SK-N-MC (cell line): Measurements from ENCODE around the gene RANGAP1.

Experiments
- DNase-seq: peaks from one replicate; pipeline ENCODE4 v3.0.0-alpha.2; 2011; ENCODE audit warnings: low read depth, low spot score
- H3K27ac ChIP-seq: fragments of 200-600 bp; sonication (generic); 2 replicates; pipeline ENCODE4 v1.5.1; 2016; ENCODE audit warnings: mixed run types
- H3K36me3 ChIP-seq: fragments of 200-600 bp; sonication (generic); 2 replicates; pipeline ENCODE4 v1.6.1; 2017; ENCODE audit warnings: antibody characterized with exemption, low read length, mixed read lengths; ENCODE audit not compliant: insufficient read depth
- H3K4me3 ChIP-seq: fragments of 200-600 bp; sonication (generic); 2 replicates; pipeline ENCODE4 v1.5.1; 2016
- H3K9ac ChIP-seq: fragments of 200-600 bp; sonication (generic); 2 replicates; pipeline ENCODE4 v1.8.0; 2017; ENCODE audit warnings: mixed run types, mixed read lengths; ENCODE audit not compliant: insufficient read length
- H3K9me3 ChIP-seq: fragments of 200-600 bp; sonication (generic); 2 replicates; pipeline ENCODE4 v1.6.1; 2017; ENCODE audit warnings: low read depth, mild to moderate bottlenecking, antibody characterized with exemption, low read length, moderate library complexity, mixed read lengths
- EZH2 ChIP-seq: fragments of 200-600 bp; sonication (generic); IDR thresholded peaks from one replicate; pipeline ENCODE4 v1.6.1; 2017; ENCODE audit warnings: antibody characterized with exemption
- FOXP2 ChIP-seq: optimal IDR thresholded peaks from 2 replicates; pipeline ENCODE3; 2011; ENCODE audit warnings: mild to moderate bottlenecking, moderate library complexity; ENCODE audit not compliant: insufficient read depth; ENCODE audit errors: extremely low read length, control extremely low read depth
- POLR2AphosphoS5 ChIP-seq: IDR thresholded peaks from 2 replicates; pipeline ENCODE4 v1.6.1; 2012; ENCODE audit warnings: mild to moderate bottlenecking, low read depth, low read length, borderline replicate concordance

The RANGAP1 gene

DNA sequence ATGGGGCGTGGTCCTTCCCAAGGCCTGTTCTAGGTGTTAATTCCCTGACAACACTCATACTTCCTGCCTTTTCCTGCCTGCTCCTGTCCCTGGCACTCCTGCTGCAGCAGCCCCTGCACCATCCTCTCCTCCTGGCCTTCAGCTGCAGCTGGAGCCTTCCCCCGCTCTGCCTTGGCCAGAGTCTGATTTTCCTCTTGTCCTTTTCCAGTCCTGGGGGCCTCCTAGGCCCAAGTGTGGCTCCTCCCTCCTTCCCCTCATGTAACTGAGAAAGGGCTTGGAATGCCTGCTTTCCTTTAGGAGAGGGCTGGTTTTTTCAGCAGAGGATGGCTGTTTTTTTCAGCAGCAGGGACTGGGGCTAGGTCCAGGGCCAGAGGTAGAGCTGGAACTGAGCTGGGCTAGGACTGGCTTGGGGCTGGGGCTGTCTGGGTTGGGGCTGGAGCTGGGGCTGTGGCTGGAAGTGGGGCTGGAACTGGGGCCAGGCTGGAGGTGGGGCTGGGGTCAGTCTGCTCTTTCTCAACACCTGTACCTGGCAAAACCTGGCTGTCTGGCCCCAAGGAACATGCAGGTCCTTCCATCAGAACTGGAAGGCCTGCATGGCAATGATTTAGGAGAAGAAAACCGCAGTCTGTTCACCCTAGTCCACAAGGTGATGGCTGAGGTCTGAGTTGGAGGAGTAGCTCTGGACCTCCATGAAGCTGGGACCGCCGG, 39.0 kb upstream of the RANGAP1 start:
- no peak overlapping the region for H3K9ac ChIP-seq
- no peak for DNase-seq
- H3K9me3 ChIP-seq = no peaks in the 10 kb centered on the region
- H3K27ac ChIP-seq = no peak overlapping the region
- no peak overlapping the region for H3K4me3 ChIP-seq
- TF ChIP-seq POLR2AphosphoS5 (no peak), FOXP2 (no peak), EZH2 (no peak)
- peaks cover 37% of the 10 kb centered on the region; the same call in 1 of the 2 replicates for H3K36me3 ChIP-seq

DNA sequence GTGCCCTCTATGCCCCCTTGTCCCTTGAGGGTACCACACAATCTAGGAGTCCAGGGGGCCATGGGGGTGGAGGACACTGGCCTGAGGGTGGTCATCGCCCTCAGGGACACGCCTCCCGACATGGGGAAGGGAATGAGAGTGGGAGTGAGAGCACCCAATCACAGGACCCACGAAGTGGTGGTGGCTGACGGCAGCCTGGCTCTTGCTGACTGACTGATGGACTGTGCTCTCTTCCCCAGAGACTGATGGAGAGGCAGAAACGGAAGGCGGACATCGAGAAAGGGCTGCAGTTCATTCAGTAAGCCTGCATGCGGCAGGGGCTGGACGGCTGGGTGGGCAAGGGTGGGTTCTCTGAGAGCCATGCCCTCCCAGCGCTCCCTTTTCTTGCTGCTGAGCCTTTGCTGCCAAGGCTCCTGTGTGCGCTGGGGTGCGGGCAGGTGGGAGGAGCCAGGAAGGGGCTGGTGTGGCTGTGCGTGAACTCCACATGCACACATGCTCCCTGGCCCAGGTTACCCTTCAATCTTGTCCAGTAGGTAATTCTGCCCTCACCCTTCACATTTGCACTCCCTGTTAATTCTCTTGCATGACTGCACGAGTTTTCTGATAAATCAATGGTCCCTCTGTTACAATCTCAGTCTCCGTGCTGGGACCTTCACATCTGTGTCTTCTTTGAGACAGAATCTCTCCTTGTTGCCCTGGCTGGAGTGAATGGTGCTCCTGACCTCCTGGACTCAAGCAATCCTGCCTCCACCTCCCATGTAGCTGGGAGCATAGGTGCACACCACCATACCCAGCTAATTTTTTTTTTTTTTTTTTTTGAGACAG, 34.6 kb upstream of the RANGAP1 start:
- no peak overlapping the region for H3K9ac ChIP-seq
- no peak for DNase-seq
- no peak overlapping the region for H3K4me3 ChIP-seq
- no peak for TF ChIP-seq FOXP2
- no peak for TF ChIP-seq EZH2
- no peak for TF ChIP-seq POLR2AphosphoS5
- peaks cover 13% of the 10 kb centered on the region; the same call in 1 of the 2 replicates for H3K36me3 ChIP-seq
- H3K27ac ChIP-seq = no peak overlapping the region
- H3K9me3 ChIP-seq = no peaks in the 10 kb centered on the region

DNA sequence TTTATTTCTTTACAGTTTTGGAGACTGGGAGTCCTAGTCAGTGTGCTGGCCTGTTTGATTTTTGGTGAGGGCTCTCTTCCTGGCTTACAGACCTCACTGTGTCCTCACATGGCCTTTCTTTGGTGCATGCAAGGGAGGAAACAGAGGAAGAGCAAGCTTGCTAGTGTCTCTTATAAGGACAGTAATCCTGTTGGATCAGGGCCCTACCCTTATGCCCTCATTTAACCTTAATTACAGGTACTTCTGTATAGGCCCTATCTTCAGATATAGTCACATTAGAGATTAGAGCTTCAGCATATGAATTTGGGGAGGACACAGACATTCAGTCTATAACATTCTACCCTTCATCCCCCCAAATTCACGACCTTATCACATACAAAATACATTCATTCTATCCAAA, 29.6 kb upstream of the RANGAP1 start:
- no peak overlapping the region for H3K4me3 ChIP-seq
- no peaks in the 10 kb centered on the region for H3K9me3 ChIP-seq
- H3K36me3 ChIP-seq = no peaks in the 10 kb centered on the region; the same call in 1 of the 2 replicates
- DNase-seq = no peak
- H3K9ac ChIP-seq = no peak overlapping the region
- no peak overlapping the region; the same call in 1 of the 2 replicates for H3K27ac ChIP-seq
- no peak for TF ChIP-seq FOXP2
- no peak for TF ChIP-seq POLR2AphosphoS5
- TF ChIP-seq EZH2 = no peak

DNA sequence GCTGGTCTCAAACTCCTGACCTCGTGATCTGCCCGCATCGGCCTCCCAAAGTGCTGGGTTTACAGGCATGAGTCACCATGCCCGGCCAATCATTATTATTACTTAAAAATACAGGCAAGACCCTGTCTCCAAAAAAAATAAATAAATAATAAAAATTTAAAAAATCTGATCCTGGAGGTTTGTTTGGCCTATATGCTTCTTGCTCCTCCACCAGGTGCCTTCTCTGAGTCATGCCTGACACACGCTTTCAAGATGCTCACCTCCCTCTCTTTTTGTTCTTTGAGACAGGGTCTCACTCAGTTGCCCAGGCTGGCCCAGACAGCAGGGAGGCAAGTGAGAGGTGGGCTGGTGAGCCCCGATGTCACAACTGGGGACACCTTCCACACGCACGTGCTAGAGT, 28.8 kb upstream of the RANGAP1 start:
- Histone ChIP-seq H3K27ac (no peak overlapping the region), H3K4me3 (no peak overlapping the region), H3K9me3 (no peaks in the 10 kb centered on the region), H3K9ac (no peak overlapping the region), H3K36me3 (no peaks in the 10 kb centered on the region; the same call in 1 of the 2 replicates)
- TF ChIP-seq EZH2 (no peak), POLR2AphosphoS5 (no peak), FOXP2 (no peak)
- no peak for DNase-seq

DNA sequence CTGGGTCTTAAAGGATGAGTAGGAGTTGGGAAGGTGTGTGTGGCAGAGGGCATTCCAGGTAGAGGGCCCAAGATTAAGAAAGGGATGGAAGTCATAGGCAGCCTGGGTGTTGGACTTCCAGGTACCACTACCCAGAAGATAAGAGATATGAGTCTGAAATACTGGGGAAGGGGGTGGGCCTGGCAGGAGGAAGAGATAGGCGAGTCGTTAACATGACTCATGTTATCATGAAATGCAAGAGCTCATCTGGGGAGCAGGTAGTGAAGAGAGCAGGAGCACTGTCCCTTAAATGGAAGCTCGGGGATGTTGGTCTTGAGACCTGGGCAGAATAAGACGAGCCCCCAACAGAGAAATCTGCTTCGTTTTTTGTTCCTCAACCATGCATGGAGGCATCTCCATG, 25.5 kb upstream of the RANGAP1 start:
- no peaks in the 10 kb centered on the region for H3K9me3 ChIP-seq
- peaks cover 5% of the 10 kb centered on the region; the same call in 1 of the 2 replicates for H3K36me3 ChIP-seq
- no peak overlapping the region for H3K4me3 ChIP-seq
- no peak overlapping the region for H3K27ac ChIP-seq
- no peak for DNase-seq
- H3K9ac ChIP-seq = no peak overlapping the region
- TF ChIP-seq POLR2AphosphoS5 (no peak), FOXP2 (no peak), EZH2 (no peak)

DNA sequence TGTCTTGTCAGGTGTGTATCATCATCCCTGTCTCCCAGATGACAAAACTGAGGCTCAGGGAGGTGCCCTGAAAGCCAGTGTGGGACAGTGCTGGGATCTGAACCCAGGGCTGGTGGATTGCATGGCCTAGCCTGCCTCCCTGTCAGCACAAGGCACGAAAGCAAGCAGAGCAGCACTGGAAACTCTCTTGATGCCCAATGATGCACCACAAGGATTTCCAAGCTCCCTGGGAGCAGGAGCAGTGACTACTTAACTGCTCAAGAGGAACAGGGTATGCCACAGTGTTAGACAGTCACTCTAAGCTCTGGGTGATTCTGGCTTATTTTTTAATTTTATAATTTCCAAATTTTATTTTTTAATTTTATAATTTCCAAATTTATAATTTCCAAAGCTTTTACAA, 24.3 kb upstream of the RANGAP1 start:
- H3K27ac ChIP-seq = no peak overlapping the region

DNA sequence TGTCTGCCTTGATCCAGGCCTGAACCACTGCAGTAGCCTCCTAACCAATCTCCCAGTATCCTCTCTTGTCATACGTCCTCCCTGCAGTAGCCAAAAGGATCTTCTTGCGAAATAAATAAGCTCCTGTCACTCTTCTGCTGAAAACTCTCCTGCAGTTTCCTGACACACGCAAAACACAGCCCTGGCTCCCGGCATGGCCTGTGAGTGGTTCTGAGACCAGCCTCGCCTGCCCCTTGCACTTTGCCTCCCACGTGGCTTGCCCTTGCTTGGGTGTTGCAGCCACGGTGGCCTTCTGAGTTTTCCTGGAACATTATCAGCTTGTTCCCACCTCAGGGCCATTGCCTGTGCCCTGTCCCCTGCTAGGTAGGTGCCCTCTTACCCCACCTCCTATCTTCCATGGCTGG, 22.6 kb upstream of the RANGAP1 start:
- H3K4me3 ChIP-seq = no peak overlapping the region
- peaks cover 9% of the 10 kb centered on the region; the same call in 1 of the 2 replicates for H3K36me3 ChIP-seq
- H3K27ac ChIP-seq = 0 out of 2 replicates have a peak overlapping the region, but pooled peaks have one; percentile 25
- H3K9ac ChIP-seq = no peak overlapping the region
- no peak for TF ChIP-seq POLR2AphosphoS5
- H3K9me3 ChIP-seq = no peaks in the 10 kb centered on the region
- DNase-seq = no peak

More for the DNA sequence above, 24.3 kb upstream of the RANGAP1 start:
- Histone ChIP-seq H3K9ac (no peak overlapping the region), H3K36me3 (0 out of 2 replicates have a peak, but pooled peaks cover 5% of the 10 kb centered on the region), H3K9me3 (no peaks in the 10 kb centered on the region), H3K4me3 (no peak overlapping the region)
- no peak for TF ChIP-seq EZH2
- no peak for TF ChIP-seq POLR2AphosphoS5
- no peak for TF ChIP-seq FOXP2
- DNase-seq = no peak

DNA sequence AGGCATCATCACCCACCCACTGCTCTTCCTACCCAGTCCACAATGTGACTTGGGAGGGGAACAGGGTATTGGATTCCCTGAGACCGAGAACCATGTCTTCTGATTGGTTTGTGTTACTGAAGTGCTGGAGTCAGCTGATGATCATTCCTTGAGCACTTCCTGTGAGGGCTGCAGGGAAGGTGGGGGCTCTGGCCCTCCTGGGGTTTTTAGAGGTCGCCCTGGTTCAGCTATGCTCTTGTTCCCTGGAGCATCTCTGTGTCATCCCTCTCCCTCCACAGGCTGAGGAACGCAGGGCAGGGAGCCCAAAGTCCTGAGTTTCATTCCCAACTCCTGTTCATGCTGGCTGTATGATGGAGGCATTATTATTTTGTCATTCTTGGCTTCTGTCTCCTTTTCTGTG, 22.1 kb upstream of the RANGAP1 start:
- H3K9ac ChIP-seq = no peak overlapping the region
- peaks cover 9% of the 10 kb centered on the region; the same call in 1 of the 2 replicates for H3K36me3 ChIP-seq

More for the DNA sequence above, 22.1 kb upstream of the RANGAP1 start:
- TF ChIP-seq EZH2 (no peak), POLR2AphosphoS5 (no peak), FOXP2 (no peak)
- H3K9me3 ChIP-seq = no peaks in the 10 kb centered on the region
- H3K4me3 ChIP-seq = no peak overlapping the region
- no peak for DNase-seq
- H3K27ac ChIP-seq = peak overlapping the region; percentile 25; the same call in 1 of the 2 replicates
